ENCODE results near the gene HSD11B1L.

HSD11B1L gene

GRCh38 chr19:5678071-5678718, 2.6 kb upstream of the HSD11B1L start:
- TF ChIP-seq CTCF (IDR thresholded peaks at IDR 0.05; ENCODE audit: low read depth, low read length): no peak
- no peak overlapping the region for H3K4me3 ChIP-seq (replicated peaks in 1 of 2; ENCODE audit: low read depth in 2 of 2, low read length in 2 of 2)
- no peak for DNase-seq (ENCODE audit: low read depth in 2 of 2)

GRCh38 chr19:5679289-5680083, 1.3 kb upstream of the HSD11B1L start:
- no peak for TF ChIP-seq CTCF (IDR thresholded peaks at IDR 0.05; ENCODE audit: low read depth, low read length)
- peak overlapping the region; percentile 96 to 99 for H3K4me3 ChIP-seq (replicated peaks in 1 of 2; ENCODE audit: low read depth in 2 of 2, low read length in 2 of 2)
- DNase-seq (ENCODE audit: low read depth in 2 of 2): no peak

- no peak for TF ChIP-seq CTCF (IDR thresholded peaks at IDR 0.05; ENCODE audit: low read depth, low read length)
- peak overlapping the region; percentile 96 to 99 for H3K4me3 ChIP-seq (replicated peaks in 1 of 2; ENCODE audit: low read depth in 2 of 2, low read length in 2 of 2)
- DNase-seq (ENCODE audit: low read depth in 2 of 2): no peak
Measured at GRCh38 chr19:5680084-5680436, 767 bp upstream of the HSD11B1L start.

- no peak for DNase-seq (ENCODE audit: low read depth in 2 of 2)
- TF ChIP-seq CTCF (IDR thresholded peaks at IDR 0.05; ENCODE audit: low read depth, low read length): no peak
- peak overlapping the region; percentile 96 to 99 for H3K4me3 ChIP-seq (replicated peaks in 1 of 2; ENCODE audit: low read depth in 2 of 2, low read length in 2 of 2)
Measured at GRCh38 chr19:5681391-5682106, 722 bp downstream of the HSD11B1L start.

GRCh38 chr19:5682107-5682482, 1.3 kb downstream of the HSD11B1L start:
- no peak for TF ChIP-seq CTCF (IDR thresholded peaks at IDR 0.05; ENCODE audit: low read depth, low read length)
- H3K4me3 ChIP-seq (replicated peaks in 1 of 2; ENCODE audit: low read depth in 2 of 2, low read length in 2 of 2): no peak overlapping the region
- DNase-seq (ENCODE audit: low read depth in 2 of 2): no peak

GRCh38 chr19:5683177-5683886, 2.5 kb downstream of the HSD11B1L start:
- no peak for TF ChIP-seq CTCF (IDR thresholded peaks at IDR 0.05; ENCODE audit: low read depth, low read length)
- no peak for DNase-seq (ENCODE audit: low read depth in 2 of 2)
- no peak overlapping the region for H3K4me3 ChIP-seq (replicated peaks in 1 of 2; ENCODE audit: low read depth in 2 of 2, low read length in 2 of 2)
